GM10266 (cell line): ENCODE measurements around the gene TGFBR2.

ENCODE experiments used
- DNase-seq: peaks from one replicate; pipeline ENCODE4 v3.0.0; 2012; ENCODE audit errors: extremely low spot score
- CTCF ChIP-seq: IDR thresholded peaks from 2 replicates; pipeline ENCODE4 v1.5.1; 2012; ENCODE audit warnings: mild to moderate bottlenecking, low read depth; ENCODE audit not compliant: control insufficient read depth, insufficient read depth; ENCODE audit errors: missing control alignments

Gene TGFBR2

GRCh38 chr3:30650348-30650995, 44.1 kb downstream of the TGFBR2 start:
- no peak for DNase-seq
- no peak for TF ChIP-seq CTCF

- no peak for DNase-seq
- TF ChIP-seq CTCF, result no peak
Observed at GRCh38 chr3:30654269-30654668, 47.9 kb downstream of the TGFBR2 start.

- peak; percentile 11 for DNase-seq
- TF ChIP-seq CTCF, result no peak
Observed at GRCh38 chr3:30655187-30655812, 48.9 kb downstream of the TGFBR2 start.

GRCh38 chr3:30656624-30657141, 50.3 kb downstream of the TGFBR2 start:
- no peak for DNase-seq
- no peak for TF ChIP-seq CTCF

- no peak for DNase-seq
- TF ChIP-seq CTCF, result no peak
Observed at GRCh38 chr3:30657914-30658313, 51.5 kb downstream of the TGFBR2 start.

- no peak for DNase-seq
- no peak for TF ChIP-seq CTCF
Observed at GRCh38 chr3:30658328-30659052, 52.1 kb downstream of the TGFBR2 start.
